PC-3 (cell line): Measurements from ENCODE around the gene ANTKMT. TPM values are rescaled to one million over a fixed set of nuclear protein-coding genes. Genes with fewer than 3 reads are reported as not detected.
A peak's percentile ranks its signal among the peaks of the same experiment; 100 is the strongest.

Source experiments
- ATAC-seq: fragments of 200-7000 bp; cut with Tn5 transposase; 2 replicates; pipeline ENCODE4 v1.9.1; 2020; ENCODE audit warnings: mild to moderate bottlenecking, moderate library complexity
- BruUV-seq: library from RNA; stranded (reverse); fragments of 400-500 nt; replicated peaks from 2 replicates; lab custom pipeline; 2021; lab: Mats Ljungman, UMichigan
- CTCF ChIA-PET: fragments of 300-600 bp; sonication (Branson Sonifier 250); formaldehyde crosslinking; loops from one replicate; lab custom pipeline; 2022; ENCODE audit warnings: antibody characterized with exemption; lab: Charles Lee
- POLR2A ChIA-PET: fragments of 300-600 bp; sonication (Branson Sonifier 250); formaldehyde crosslinking; loops from one replicate; lab custom pipeline; 2022; ENCODE audit warnings: antibody characterized with exemption; ENCODE audit not compliant: unreplicated experiment; lab: Charles Lee
- DNase-seq: peaks from one replicate; pipeline ENCODE4 v3.0.0-alpha.2; 2015
- H2AFZ ChIP-seq: fragments of 300-600 bp; sonication (generic); 2 replicates; pipeline ENCODE4 v1.6.0; 2016; ENCODE audit warnings: antibody characterized with exemption, low read length
- H3F3A ChIP-seq: fragments of 300-600 bp; sonication (generic); one replicate; pipeline ENCODE4 v1.6.0; 2017; ENCODE audit warnings: antibody characterized with exemption, low read length, control low read depth, mild to moderate bottlenecking; ENCODE audit not compliant: unreplicated experiment
- H3K27ac ChIP-seq: fragments of 300-600 bp; sonication (generic); 2 replicates; pipeline ENCODE4 v1.5.1; 2016; ENCODE audit warnings: mild to moderate bottlenecking, low read length
- H3K27me3 ChIP-seq: fragments of 300-600 bp; sonication (generic); 2 replicates; pipeline ENCODE4 v1.6.1; 2016; ENCODE audit warnings: low read length, mixed read lengths
- H3K36me3 ChIP-seq: fragments of 300-600 bp; sonication (generic); 2 replicates; pipeline ENCODE4 v1.6.1; 2016; ENCODE audit warnings: low read depth, mixed run types, low read length, mixed read lengths
- H3K4me1 ChIP-seq: fragments of 300-600 bp; sonication (generic); 2 replicates; pipeline ENCODE4 v1.5.1; 2016; ENCODE audit warnings: low read length; ENCODE audit not compliant: insufficient read depth
- H3K4me2 ChIP-seq: fragments of 300-600 bp; sonication (generic); 2 replicates; pipeline ENCODE4 v1.6.0; 2016; ENCODE audit warnings: low read length
- H3K4me3 ChIP-seq: fragments of 300-600 bp; sonication (generic); 2 replicates; pipeline ENCODE4 v1.5.1; 2016; ENCODE audit warnings: mild to moderate bottlenecking, low read length, mixed read lengths
- H3K79me2 ChIP-seq: fragments of 300-600 bp; sonication (generic); 2 replicates; pipeline ENCODE4 v1.6.1; 2017; ENCODE audit warnings: low read length, mixed read lengths
- H3K9ac ChIP-seq: fragments of 300-600 bp; sonication (generic); 2 replicates; pipeline ENCODE4 v1.6.0; 2016; ENCODE audit warnings: mild to moderate bottlenecking, low read length
- H3K9me2 ChIP-seq: fragments of 300-600 bp; sonication (generic); replicated peaks from 2 replicates; pipeline ENCODE4 v1.6.1; 2016; ENCODE audit warnings: mixed run types, low read length, mixed read lengths
- H3K9me3 ChIP-seq: fragments of 300-600 bp; sonication (generic); 2 replicates; pipeline ENCODE4 v1.6.1; 2016; ENCODE audit warnings: low read length, mixed read lengths
- H4K20me1 ChIP-seq: fragments of 300-600 bp; sonication (generic); 2 replicates; pipeline ENCODE4 v1.6.1; 2016; ENCODE audit warnings: low read length, mixed read lengths
- EZH2 ChIP-seq: fragments of 300-600 bp; sonication (generic); IDR thresholded peaks from one replicate; pipeline ENCODE4 v1.6.1; 2017; ENCODE audit warnings: antibody characterized with exemption, mild to moderate bottlenecking, low read length; ENCODE audit not compliant: unreplicated experiment
- EZH2phosphoT487 ChIP-seq: fragments of 300-600 bp; sonication (generic); IDR thresholded peaks from 2 replicates; pipeline ENCODE4 v1.6.1; 2018; ENCODE audit warnings: mild to moderate bottlenecking, antibody characterized with exemption, low read length, borderline replicate concordance
- intact Hi-C: fragments of 100-400 bp; cut with micrococcal nuclease; formaldehyde crosslinking; loops from 2 replicates; pipeline ENCODE4 v1.9.0; 2023
- total RNA-seq: library from RNA; depleted of rRNA; stranded (reverse); fragments of >200 nt; gene quantifications from 2 replicates; pipeline ENCODE4 v1.2.3, GENCODE V29; 2014
- TF ChIP-seq, protein P1 (sequence below): fragments of 300-600 bp; sonication (generic); conservative IDR thresholded peaks from 2 replicates; pipeline ENCODE4 v1.5.1; 2017; ENCODE audit warnings: antibody characterized with exemption, low read depth, mild to moderate bottlenecking, low read length

ANTKMT gene
- total RNA-seq, 1 experiment from 2014 or later = 77.3 TPM

DNA sequence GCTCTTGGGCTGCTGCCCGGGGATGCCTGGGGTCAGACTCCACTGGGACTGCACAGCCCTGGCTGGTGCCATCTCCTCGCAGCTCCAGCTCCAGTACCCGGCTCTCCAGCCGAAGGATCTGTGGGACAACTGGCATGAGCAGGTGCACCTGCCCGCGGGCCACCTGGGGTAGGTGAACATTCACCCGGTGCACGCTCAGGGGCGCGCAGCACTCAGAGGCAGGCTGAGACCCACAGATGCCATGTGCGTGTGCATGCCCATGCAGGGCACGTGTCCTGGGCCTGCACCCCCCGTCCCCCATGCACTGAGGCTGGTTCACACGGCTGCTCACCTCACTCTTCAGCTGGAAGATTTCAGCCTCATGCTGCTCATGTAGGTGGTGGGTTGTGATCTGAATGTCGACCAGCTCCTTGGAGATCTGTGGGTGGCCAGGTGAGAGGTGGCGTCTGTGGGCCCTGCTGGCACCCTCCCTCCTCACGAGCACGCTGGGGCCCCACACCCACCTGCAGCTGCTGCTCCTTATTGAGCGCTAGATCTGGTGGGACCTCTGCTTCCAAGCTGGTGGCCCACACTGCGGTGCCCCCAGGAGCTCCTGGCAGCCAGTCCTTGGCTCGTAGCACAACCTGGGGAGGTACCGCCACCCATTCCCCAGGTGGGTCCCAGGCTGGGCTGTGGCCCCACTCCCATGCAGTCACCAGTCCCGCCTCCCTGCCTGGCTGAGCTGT lies 4.7 kb downstream of the ANTKMT start:
- 0 out of 2 replicates have a peak, but pooled peaks cover 9% of the 10 kb centered on the region for H3K79me2 ChIP-seq
- no peak for TF ChIP-seq EZH2
- TF ChIP-seq, protein P1, sequence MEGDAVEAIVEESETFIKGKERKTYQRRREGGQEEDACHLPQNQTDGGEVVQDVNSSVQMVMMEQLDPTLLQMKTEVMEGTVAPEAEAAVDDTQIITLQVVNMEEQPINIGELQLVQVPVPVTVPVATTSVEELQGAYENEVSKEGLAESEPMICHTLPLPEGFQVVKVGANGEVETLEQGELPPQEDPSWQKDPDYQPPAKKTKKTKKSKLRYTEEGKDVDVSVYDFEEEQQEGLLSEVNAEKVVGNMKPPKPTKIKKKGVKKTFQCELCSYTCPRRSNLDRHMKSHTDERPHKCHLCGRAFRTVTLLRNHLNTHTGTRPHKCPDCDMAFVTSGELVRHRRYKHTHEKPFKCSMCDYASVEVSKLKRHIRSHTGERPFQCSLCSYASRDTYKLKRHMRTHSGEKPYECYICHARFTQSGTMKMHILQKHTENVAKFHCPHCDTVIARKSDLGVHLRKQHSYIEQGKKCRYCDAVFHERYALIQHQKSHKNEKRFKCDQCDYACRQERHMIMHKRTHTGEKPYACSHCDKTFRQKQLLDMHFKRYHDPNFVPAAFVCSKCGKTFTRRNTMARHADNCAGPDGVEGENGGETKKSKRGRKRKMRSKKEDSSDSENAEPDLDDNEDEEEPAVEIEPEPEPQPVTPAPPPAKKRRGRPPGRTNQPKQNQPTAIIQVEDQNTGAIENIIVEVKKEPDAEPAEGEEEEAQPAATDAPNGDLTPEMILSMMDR = no peak
- TF ChIP-seq EZH2phosphoT487 = no peak
- no peak overlapping the region for H3K4me2 ChIP-seq
- intact Hi-C loops = no loop called here
- BruUV-seq = no TSS peak
- POLR2A ChIA-PET = no interaction called here
- peaks cover 17% of the 10 kb centered on the region; the same call in 1 of the 2 replicates for H3K4me1 ChIP-seq
- CTCF ChIA-PET = interaction anchor here (1.2 kb wide), 1 partner anchor 13 kb away, joined by 5 read pairs; no protein-coding TSS in a partner anchor
- H3K9me3 ChIP-seq = no peaks in the 10 kb centered on the region
- no peak for DNase-seq
- H3F3A ChIP-seq = peaks cover 3% of the 10 kb centered on the region
- H3K27me3 ChIP-seq = no peaks in the 10 kb centered on the region
- H3K9me2 ChIP-seq = no peaks in the 10 kb centered on the region
- no peak overlapping the region for H3K27ac ChIP-seq
- H4K20me1 ChIP-seq = no peaks in the 10 kb centered on the region
- no peak overlapping the region for H3K4me3 ChIP-seq
- no peak overlapping the region for H2AFZ ChIP-seq
- ATAC-seq = no peak
- H3K36me3 ChIP-seq = no peaks in the 10 kb centered on the region
- no peak overlapping the region for H3K9ac ChIP-seq

GRCh38 chr16:726188-726437 lies 5.2 kb downstream of the ANTKMT start:
- Histone ChIP-seq H3K4me1 (peaks cover 17% of the 10 kb centered on the region; the same call in 1 of the 2 replicates), H3K27ac (no peak overlapping the region), H3K79me2 (0 out of 2 replicates have a peak, but pooled peaks cover 9% of the 10 kb centered on the region), H3K9ac (no peak overlapping the region), H3K9me3 (no peaks in the 10 kb centered on the region), H4K20me1 (no peaks in the 10 kb centered on the region), H3K4me2 (peak overlapping the region; percentile 54; the same call in 1 of the 2 replicates), H3K36me3 (no peaks in the 10 kb centered on the region), H2AFZ (no peak overlapping the region), H3K9me2 (no peaks in the 10 kb centered on the region), H3F3A (peaks cover 3% of the 10 kb centered on the region), H3K4me3 (peak overlapping the region; percentile 38; the same call in 1 of the 2 replicates), H3K27me3 (no peaks in the 10 kb centered on the region)
- TF ChIP-seq, protein P1 = no peak
- TF ChIP-seq EZH2phosphoT487 (no peak), EZH2 (no peak)
- ATAC-seq = no peak
- CTCF ChIA-PET = interaction anchor here (0.7 to 1.2 kb wide), 2 partner anchors 12 to 14 kb away, joined by 3 to 5 read pairs; no protein-coding TSS in a partner anchor
- intact Hi-C loops = no loop called here
- no peak for DNase-seq
- BruUV-seq = no TSS peak
- POLR2A ChIA-PET = no interaction called here
